Testis (tissue), 3 donors: ENCODE results near the gene BMP10. TPM values are rescaled to one million over a fixed set of nuclear protein-coding genes. Genes with fewer than 3 reads are reported as not detected.

Experiments
- polyA plus RNA-seq: library from polyadenylated mRNA; stranded (reverse); fragments of 350-450 nt; fragmentation: Illumina TruSeq; extraction: RNeasy Lipid Tissue Mini Kit (QIAGEN cat#74804); gene quantifications from one replicate; pipeline ENCODE4 v1.2.3, GENCODE V29; 2014; ENCODE audit warnings: low read depth, low replicate concordance; ENCODE audit not compliant: insufficient read depth
- total RNA-seq, 2 donors: library from RNA; depleted of rRNA; stranded (reverse); fragments of >200 nt; gene quantifications; one replicate each; pipeline ENCODE4 v1.2.3, GENCODE V29; 2016

Gene BMP10
- total and polyA plus RNA-seq, 3 donors from 2014 or later = 0.26 TPM; not detected in 2

Other genes with a start within 250 kb of the BMP10 start
- under 1 TPM; 0.24 to 0.50 TPM for gene PROKR1, start 227.8 kb downstream of the BMP10 start, total RNA-seq
- gene PROKR1, start 227.8 kb downstream of the BMP10 start, polyA plus RNA-seq = 0.36 TPM
- 1 to 10 TPM; 6.2 to 6.7 TPM for gene ARHGAP25, start 136.6 kb downstream of the BMP10 start, total RNA-seq
- gene ARHGAP25, start 136.6 kb downstream of the BMP10 start, polyA plus RNA-seq = 8.2 TPM
- not detected for gene GKN2, start 81.5 kb upstream of the BMP10 start, total RNA-seq
- gene GKN2, start 81.5 kb upstream of the BMP10 start, polyA plus RNA-seq = not detected
- not detected for gene GKN1, start 103.2 kb upstream of the BMP10 start, total RNA-seq
- gene GKN1, start 103.2 kb upstream of the BMP10 start, polyA plus RNA-seq = not detected
- gene ANTXR1, start 141.8 kb upstream of the BMP10 start, total RNA-seq = 10 to 100 TPM; 16.6 to 20.1 TPM
- gene ANTXR1, start 141.8 kb upstream of the BMP10 start, polyA plus RNA-seq = 35.7 TPM